ENCODE data around the gene PPP2R2B.

- TF ChIP-seq, protein P1, sequence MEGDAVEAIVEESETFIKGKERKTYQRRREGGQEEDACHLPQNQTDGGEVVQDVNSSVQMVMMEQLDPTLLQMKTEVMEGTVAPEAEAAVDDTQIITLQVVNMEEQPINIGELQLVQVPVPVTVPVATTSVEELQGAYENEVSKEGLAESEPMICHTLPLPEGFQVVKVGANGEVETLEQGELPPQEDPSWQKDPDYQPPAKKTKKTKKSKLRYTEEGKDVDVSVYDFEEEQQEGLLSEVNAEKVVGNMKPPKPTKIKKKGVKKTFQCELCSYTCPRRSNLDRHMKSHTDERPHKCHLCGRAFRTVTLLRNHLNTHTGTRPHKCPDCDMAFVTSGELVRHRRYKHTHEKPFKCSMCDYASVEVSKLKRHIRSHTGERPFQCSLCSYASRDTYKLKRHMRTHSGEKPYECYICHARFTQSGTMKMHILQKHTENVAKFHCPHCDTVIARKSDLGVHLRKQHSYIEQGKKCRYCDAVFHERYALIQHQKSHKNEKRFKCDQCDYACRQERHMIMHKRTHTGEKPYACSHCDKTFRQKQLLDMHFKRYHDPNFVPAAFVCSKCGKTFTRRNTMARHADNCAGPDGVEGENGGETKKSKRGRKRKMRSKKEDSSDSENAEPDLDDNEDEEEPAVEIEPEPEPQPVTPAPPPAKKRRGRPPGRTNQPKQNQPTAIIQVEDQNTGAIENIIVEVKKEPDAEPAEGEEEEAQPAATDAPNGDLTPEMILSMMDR (IDR thresholded peaks at IDR 0.05; ENCODE audit: insufficient read depth, low read length), result no peak
- TF ChIP-seq POLR2AphosphoS5 (IDR thresholded peaks at IDR 0.05; ENCODE audit: low read depth), result no peak
Observed at GRCh38 chr5:146785065-146785464, 93.5 kb downstream of the PPP2R2B start.
